SK-N-MC (cell line): Measurements from ENCODE around the gene MTSS2.

Experiments used
- DNase-seq: peaks from one replicate; pipeline ENCODE4 v3.0.0-alpha.2; 2011; ENCODE audit warnings: low read depth, low spot score
- H3K27ac ChIP-seq: fragments of 200-600 bp; sonication (generic); 2 replicates; pipeline ENCODE4 v1.5.1; 2016; ENCODE audit warnings: mixed run types
- H3K36me3 ChIP-seq: fragments of 200-600 bp; sonication (generic); 2 replicates; pipeline ENCODE4 v1.6.1; 2017; ENCODE audit warnings: antibody characterized with exemption, low read length, mixed read lengths; ENCODE audit not compliant: insufficient read depth
- H3K4me3 ChIP-seq: fragments of 200-600 bp; sonication (generic); 2 replicates; pipeline ENCODE4 v1.5.1; 2016
- H3K9ac ChIP-seq: fragments of 200-600 bp; sonication (generic); 2 replicates; pipeline ENCODE4 v1.8.0; 2017; ENCODE audit warnings: mixed run types, mixed read lengths; ENCODE audit not compliant: insufficient read length
- H3K9me3 ChIP-seq: fragments of 200-600 bp; sonication (generic); 2 replicates; pipeline ENCODE4 v1.6.1; 2017; ENCODE audit warnings: low read depth, mild to moderate bottlenecking, antibody characterized with exemption, low read length, moderate library complexity, mixed read lengths
- EZH2 ChIP-seq: fragments of 200-600 bp; sonication (generic); IDR thresholded peaks from one replicate; pipeline ENCODE4 v1.6.1; 2017; ENCODE audit warnings: antibody characterized with exemption
- FOXP2 ChIP-seq: optimal IDR thresholded peaks from 2 replicates; pipeline ENCODE3; 2011; ENCODE audit warnings: mild to moderate bottlenecking, moderate library complexity; ENCODE audit not compliant: insufficient read depth; ENCODE audit errors: extremely low read length, control extremely low read depth
- POLR2AphosphoS5 ChIP-seq: IDR thresholded peaks from 2 replicates; pipeline ENCODE4 v1.6.1; 2012; ENCODE audit warnings: mild to moderate bottlenecking, low read depth, low read length, borderline replicate concordance

The MTSS2 gene

DNA sequence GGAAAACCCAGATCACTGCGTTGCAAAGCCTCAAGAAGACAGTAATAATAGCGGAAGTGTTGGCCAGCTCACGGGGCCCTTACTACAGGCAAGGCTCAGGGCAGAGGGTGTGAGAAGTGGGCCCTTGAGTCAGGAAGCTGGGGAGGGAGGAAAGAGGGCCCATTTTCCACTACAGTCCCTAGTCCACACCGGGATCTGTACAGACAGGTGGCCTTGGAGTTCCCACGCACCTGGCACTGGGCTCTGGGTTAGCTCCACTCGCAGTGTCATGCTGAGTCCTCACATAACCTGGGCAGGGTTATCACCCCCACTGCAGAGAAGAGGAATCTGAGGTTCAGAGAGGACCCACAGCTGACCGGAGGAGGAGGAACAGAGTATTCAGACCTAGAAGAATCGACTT lies 16.8 kb upstream of the MTSS2 start:
- no peaks in the 10 kb centered on the region for H3K36me3 ChIP-seq
- TF ChIP-seq EZH2, result no peak
- no peak for TF ChIP-seq POLR2AphosphoS5
- TF ChIP-seq FOXP2, result no peak
- DNase-seq, result no peak
- H3K9me3 ChIP-seq, result no peaks in the 10 kb centered on the region
- H3K9ac ChIP-seq, result no peak overlapping the region
- H3K4me3 ChIP-seq, result no peak overlapping the region
- H3K27ac ChIP-seq, result peak overlapping the region; percentile 92

DNA sequence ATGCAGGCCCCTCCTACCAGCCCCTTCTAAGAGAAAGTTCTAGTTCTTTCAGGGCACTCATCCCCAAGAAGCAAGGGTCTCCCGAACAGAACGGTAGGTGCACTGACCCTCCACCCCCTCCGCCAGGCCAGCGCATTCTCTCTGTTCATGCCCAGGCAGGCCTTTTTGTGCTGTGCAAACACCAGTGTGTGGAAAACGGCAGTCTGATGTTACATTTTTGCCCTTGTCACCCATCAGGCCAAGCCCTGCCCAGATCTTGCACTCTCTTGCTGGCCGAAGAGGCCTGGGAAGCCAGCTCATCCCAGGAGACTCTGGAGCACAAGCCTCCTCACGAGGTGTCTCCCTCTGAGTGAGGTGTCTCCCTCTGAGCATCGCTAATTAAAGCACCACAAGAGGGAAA lies 16.1 kb upstream of the MTSS2 start:
- DNase-seq, result no peak
- TF ChIP-seq EZH2 (no peak), FOXP2 (no peak), POLR2AphosphoS5 (no peak)
- Histone ChIP-seq H3K36me3 (no peaks in the 10 kb centered on the region), H3K9me3 (no peaks in the 10 kb centered on the region), H3K4me3 (no peak overlapping the region), H3K9ac (no peak overlapping the region), H3K27ac (no peak overlapping the region)

DNA sequence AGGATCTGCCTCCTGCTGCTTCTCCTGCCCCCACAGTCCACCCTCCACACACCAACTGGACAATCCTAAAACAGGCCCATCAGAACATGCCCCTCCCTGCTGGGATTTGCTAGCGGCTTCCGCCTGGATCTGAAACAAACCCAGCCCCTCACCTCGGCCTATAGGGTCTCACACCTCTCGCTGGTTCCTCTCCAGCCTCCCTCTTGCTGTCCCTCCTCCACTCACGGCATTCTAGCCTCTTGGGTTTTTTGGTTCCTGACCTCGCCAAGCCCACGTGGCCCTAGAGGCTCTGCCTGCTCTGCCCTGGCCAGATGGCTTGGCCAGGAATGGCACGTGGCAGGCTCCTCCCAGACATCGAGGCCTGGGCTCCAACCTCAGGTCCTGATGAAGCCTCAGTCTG lies 15.7 kb upstream of the MTSS2 start:
- no peak for TF ChIP-seq FOXP2
- TF ChIP-seq POLR2AphosphoS5, result no peak
- no peak for TF ChIP-seq EZH2
- H3K27ac ChIP-seq, result no peak overlapping the region
- no peaks in the 10 kb centered on the region for H3K36me3 ChIP-seq
- no peak for DNase-seq
- H3K4me3 ChIP-seq, result no peak overlapping the region
- no peaks in the 10 kb centered on the region for H3K9me3 ChIP-seq
- H3K9ac ChIP-seq, result no peak overlapping the region

DNA sequence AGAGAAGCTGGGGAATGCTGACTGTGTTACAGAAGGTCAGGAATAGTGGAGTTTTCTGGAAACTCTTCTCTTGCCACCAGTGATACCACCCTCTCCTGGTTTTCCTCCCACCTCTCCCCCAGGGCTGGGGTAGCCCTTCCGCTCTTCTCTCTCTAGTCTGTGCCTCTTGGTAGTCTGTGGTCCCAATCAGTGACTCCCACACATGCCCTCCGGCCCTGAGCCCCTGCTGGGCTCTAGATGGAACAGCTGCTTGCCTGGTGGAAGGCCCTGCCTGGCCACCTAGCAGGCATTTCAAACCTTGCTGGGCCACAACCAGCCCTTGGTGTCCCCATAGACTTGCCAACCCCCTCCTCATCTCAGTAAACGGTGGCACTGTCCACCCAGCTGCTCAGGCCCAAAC lies 15.2 kb upstream of the MTSS2 start:
- no peaks in the 10 kb centered on the region for H3K9me3 ChIP-seq
- no peak overlapping the region for H3K27ac ChIP-seq
- DNase-seq, result no peak
- TF ChIP-seq EZH2 (no peak), POLR2AphosphoS5 (no peak), FOXP2 (no peak)
- H3K9ac ChIP-seq, result no peak overlapping the region
- no peaks in the 10 kb centered on the region for H3K36me3 ChIP-seq
- H3K4me3 ChIP-seq, result no peak overlapping the region

DNA sequence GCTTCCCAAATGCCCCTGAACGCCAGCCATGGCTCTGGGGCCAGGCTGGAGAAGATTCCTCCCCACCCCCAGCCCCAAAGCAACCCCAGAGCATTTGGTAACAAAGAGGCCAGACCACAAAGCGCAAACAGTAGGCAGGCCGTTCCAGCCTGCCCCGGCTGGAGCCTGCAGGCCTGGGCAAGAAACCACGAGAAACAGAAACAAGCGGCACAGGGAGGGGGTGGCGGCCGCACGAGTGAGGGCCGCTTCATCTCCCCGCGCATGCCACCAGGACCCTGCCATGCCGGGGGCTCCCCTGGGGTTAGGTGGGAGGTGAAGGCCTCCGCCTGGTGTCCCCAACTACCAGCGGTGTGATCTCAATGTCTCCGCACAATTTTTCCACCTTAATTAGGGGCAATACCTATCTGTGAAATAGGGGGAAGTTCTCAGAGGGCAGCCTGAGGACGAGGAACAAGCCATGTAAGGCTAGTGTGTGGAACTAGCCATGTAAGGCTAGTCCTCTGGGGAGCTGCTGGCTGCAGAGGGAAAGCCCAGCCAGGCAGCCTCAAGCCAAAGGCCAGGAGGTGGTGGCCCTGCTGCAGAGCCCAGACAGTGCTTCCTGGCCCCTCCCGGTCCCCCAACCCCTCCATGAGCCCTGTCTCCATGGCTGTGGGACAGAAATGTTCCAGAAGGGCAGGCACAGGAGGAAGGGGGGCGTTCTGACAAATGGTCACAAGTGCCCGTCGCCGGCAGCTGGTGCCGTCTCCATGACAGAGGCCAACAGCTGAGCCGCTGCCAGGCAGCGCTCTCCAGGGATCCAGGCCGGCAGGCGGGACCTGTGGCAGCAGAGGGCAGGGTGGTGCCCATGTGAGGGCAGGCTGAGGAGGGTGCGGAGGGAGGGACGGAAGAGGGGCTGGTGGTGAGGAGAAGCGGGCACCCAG lies 14.5 kb upstream of the MTSS2 start:
- Histone ChIP-seq H3K9me3 (no peaks in the 10 kb centered on the region), H3K27ac (no peak overlapping the region), H3K9ac (no peak overlapping the region), H3K36me3 (no peaks in the 10 kb centered on the region), H3K4me3 (no peak overlapping the region)
- TF ChIP-seq POLR2AphosphoS5, result no peak
- TF ChIP-seq EZH2, result no peak
- TF ChIP-seq FOXP2, result no peak
- no peak for DNase-seq

DNA sequence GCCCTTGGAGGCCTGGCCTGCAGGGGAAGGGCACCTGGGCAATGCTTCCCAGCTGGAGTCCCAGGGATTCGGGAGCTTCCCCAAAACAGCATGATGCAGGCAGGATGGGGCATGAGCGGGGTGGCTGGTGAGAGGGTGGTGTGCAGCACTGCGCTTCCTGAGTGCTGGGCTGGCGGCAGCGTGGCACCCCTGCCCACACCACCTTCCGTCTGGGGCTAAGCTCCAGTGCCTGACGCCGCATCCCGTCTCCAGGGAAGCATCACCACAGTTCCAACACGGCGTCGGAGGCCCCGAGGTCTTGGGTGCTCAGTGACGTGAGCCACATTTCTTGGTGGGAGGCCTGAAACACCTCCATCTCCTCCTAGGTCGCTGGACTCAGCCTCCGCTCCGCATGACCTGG lies 13.8 kb upstream of the MTSS2 start:
- no peak for TF ChIP-seq FOXP2
- TF ChIP-seq EZH2, result no peak
- TF ChIP-seq POLR2AphosphoS5, result no peak
- H3K27ac ChIP-seq, result no peak overlapping the region
- H3K36me3 ChIP-seq, result no peaks in the 10 kb centered on the region
- H3K9me3 ChIP-seq, result no peaks in the 10 kb centered on the region
- no peak overlapping the region for H3K4me3 ChIP-seq
- no peak overlapping the region for H3K9ac ChIP-seq
- DNase-seq, result no peak

DNA sequence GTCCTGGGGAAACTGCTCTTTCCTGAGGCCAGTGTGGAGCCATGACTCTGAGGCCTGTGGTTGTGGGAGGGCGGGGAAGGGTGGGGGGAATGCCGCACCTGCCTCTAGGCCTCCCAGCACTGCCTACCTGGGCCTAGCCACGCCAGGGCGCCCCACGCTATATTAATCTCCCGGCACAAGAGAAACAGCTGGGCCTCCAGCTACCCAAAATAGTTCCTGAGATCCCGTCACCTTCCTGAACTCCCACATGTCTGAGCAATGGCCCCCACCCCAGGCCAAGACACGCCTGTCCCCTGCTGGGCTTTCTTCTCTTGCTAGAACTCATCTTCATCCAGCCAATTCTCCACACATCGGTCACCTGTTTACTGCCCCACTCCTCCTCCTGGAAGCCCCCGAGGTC lies 13.0 kb upstream of the MTSS2 start:
- no peak for TF ChIP-seq EZH2
- TF ChIP-seq POLR2AphosphoS5, result no peak
- TF ChIP-seq FOXP2, result no peak
- DNase-seq, result no peak
- Histone ChIP-seq H3K27ac (no peak overlapping the region), H3K9me3 (no peaks in the 10 kb centered on the region), H3K4me3 (no peak overlapping the region), H3K36me3 (no peaks in the 10 kb centered on the region), H3K9ac (no peak overlapping the region)

DNA sequence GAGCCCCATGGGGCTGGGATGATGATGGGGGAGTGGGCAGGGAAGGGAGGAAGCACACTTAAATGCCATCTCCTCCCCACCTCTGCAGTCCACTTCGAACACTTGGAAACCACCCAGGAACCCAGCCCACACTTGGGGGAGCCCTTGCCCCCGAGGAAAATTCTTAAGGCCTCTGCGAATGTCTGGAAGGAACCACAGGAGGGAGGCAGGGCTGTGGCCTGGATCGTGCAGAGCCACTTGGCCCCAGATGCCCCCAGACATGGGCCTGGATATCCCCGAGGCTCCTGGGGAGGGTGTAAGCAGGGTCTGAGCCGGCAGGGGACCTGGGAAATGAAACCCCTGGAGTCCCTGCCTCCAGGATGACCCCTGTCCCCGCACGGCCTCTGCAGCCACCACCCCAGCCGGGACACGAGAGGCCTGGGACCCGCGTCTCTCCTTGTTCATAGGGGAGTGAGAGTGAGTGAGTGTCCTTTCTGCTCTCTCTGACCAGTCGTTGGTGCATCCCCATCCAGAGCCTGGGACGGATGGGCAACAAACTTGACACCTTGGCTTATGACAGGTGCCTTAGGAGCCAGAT lies 11.8 kb upstream of the MTSS2 start:
- DNase-seq, result no peak
- H3K4me3 ChIP-seq, result no peak overlapping the region
- no peak overlapping the region for H3K27ac ChIP-seq
- no peak for TF ChIP-seq EZH2
- no peak for TF ChIP-seq FOXP2
- no peak for TF ChIP-seq POLR2AphosphoS5
- no peaks in the 10 kb centered on the region for H3K36me3 ChIP-seq
- H3K9ac ChIP-seq, result no peak overlapping the region
- no peaks in the 10 kb centered on the region for H3K9me3 ChIP-seq
